NB4 (cell line): ENCODE data around the gene ZNF827.

Source experiments
- CTCF ChIP-seq: IDR thresholded peaks from one replicate; pipeline ENCODE4 v1.5.1; 2012; ENCODE audit warnings: low read depth, low read length
- MAX ChIP-seq: IDR thresholded peaks from 2 replicates; pipeline ENCODE4 v1.6.1; 2011; ENCODE audit warnings: low read depth, low read length

GRCh38 chr4:145860446-145860845 lies 78.2 kb downstream of the ZNF827 start:
- TF ChIP-seq CTCF = no peak
- TF ChIP-seq MAX = no peak
